ENCODE results near the gene USP49.

GRCh38 chr6:41787219-41787917 lies 107.8 kb downstream of the USP49 start, which contains the start of gene TOMM6:
- TF ChIP-seq POLR2A (IDR thresholded peaks at IDR 0.05) (peak; percentile 67 to 86), CTCF (IDR thresholded peaks at IDR 0.05) (peak; percentile 90 to 99 (median 98))
